Psoas muscle (tissue), 8 donors: ENCODE measurements around the gene CDHR3. TPM values are rescaled to one million over a fixed set of nuclear protein-coding genes. Genes with fewer than 3 reads are reported as not detected.
"Not testable (repeated sequence)": the region's sequence is repeated elsewhere in the genome, so short reads cannot be mapped to it uniquely, and the experiment has no call there.

Experiments used
- ATAC-seq, 4 donors: fragments of 200-7000 bp; cut with Tn5 transposase; one replicate each; pipeline ENCODE4 v1.9.1; 2020; ENCODE audit warnings: moderate library complexity in 3 of 4, mild to moderate bottlenecking in 2 of 4
- DNase-seq, 2 donors: peaks; one replicate each; pipeline ENCODE4 v3.0.0-alpha.2; 2020
- H3K27ac ChIP-seq: fragments of 200-600 bp; one replicate; pipeline ENCODE4 v1.8.0; 2022
- H3K27me3 ChIP-seq, 3 donors: fragments of 200-600 bp in 1 of 3; one replicate each; pipeline versions ENCODE4 v1.6.1 to v1.8.0; 2013 to 2022; ENCODE audit warnings: low read length in 2 of 3, mild to moderate bottlenecking in 2 of 3, moderate library complexity in 1 of 3; ENCODE audit not compliant: insufficient read depth in 3 of 3
- H3K36me3 ChIP-seq, 2 donors: fragments of 200-600 bp in 1 of 2; one replicate each; pipeline versions ENCODE4 v1.6.1 to v1.8.0; 2013 to 2022; ENCODE audit warnings: low read depth in 1 of 2, mild to moderate bottlenecking in 1 of 2, moderate library complexity in 1 of 2; ENCODE audit not compliant: insufficient read depth in 1 of 2
- H3K4me1 ChIP-seq: fragments of 200-600 bp; one replicate; pipeline ENCODE4 v1.8.0; 2022
- H3K4me3 ChIP-seq: fragments of 200-600 bp; one replicate; pipeline ENCODE4 v1.8.0; 2022; ENCODE audit warnings: mild to moderate bottlenecking
- H3K9me3 ChIP-seq: fragments of 200-600 bp; one replicate; pipeline ENCODE4 v1.8.0; 2022
- CTCF ChIP-seq: fragments of 200-600 bp; IDR thresholded peaks from one replicate; pipeline ENCODE4 v1.8.0; 2022; ENCODE audit warnings: antibody characterized with exemption
- WGBS, 3 donors: extraction: QIAGEN DNeasy Blood & Tissue Kit; methylation state at CpG; one replicate each; pipeline versions ENCODE4 v1.1.6 to v1.1.7; 2013; 5-methylcytosine and 5-hydroxymethylcytosine counted together
- intact Hi-C, 2 donors: fragments of 100-400 bp; cut with DNase I; formaldehyde crosslinking; loops; one replicate each; pipeline versions ENCODE4 v1.11.0 to v1.14.2; 2022
- polyA plus RNA-seq, 3 donors: library from polyadenylated mRNA; stranded (reverse); fragments of 200-250 nt; gene quantifications; one replicate each; pipeline ENCODE4 v1.2.3, GENCODE V29; 2013
- total RNA-seq, 4 donors: library from RNA; stranded (reverse); fragmentation: NEBNext Ultra II Directional in 2 of 4; extraction: Animal tissue kit (Norgen Biotek cat#: 25700) in 2 of 4; gene quantifications; one replicate each; pipeline versions ENCODE4 v1.2.1 to v1.2.4, GENCODE V29; 2021 to 2023
- donor health status: healthy with polysubstance abuse.
- donor health status: DM: no; HTN: no; CAD: no; lungs with moderate emphysema.
- donor health status: Bipolar disorder and iron deficiency.
- donor health status: healthy.
- donor health status: DM: yes; HTN: yes; CAD: no.
- donor health status: DM: no; HTN: no; CAD: no.
- donor health status: DM: no; HTN: no; CAD: no.
- donor health status: DM: yes; HTN: yes; CAD: no.

CDHR3 gene
- total and polyA plus RNA-seq, 7 donors, result 0.30 to 1.7 (median 0.44) TPM

- no peaks in the 10 kb centered on the region for H3K36me3 ChIP-seq
- H3K9me3 ChIP-seq, result no peaks in the 10 kb centered on the region
- H3K27ac ChIP-seq, result no peak overlapping the region
- H3K27me3 ChIP-seq, result no peaks in the 10 kb centered on the region
- DNase-seq, result no peak
- intact Hi-C loops, result no loop called here
- no peak for TF ChIP-seq CTCF
- ATAC-seq, result no peak
- no peak overlapping the region for H3K4me3 ChIP-seq
- no peaks in the 10 kb centered on the region for H3K4me1 ChIP-seq
- WGBS, 3 donors, result 58 to 73% (median 70%) methylated on average over 7 of the region's 7 CpGs
Observed at GRCh38 chr7:106001196-106001595, 38.1 kb downstream of the CDHR3 start.

GRCh38 chr7:106001886-106002285, 38.8 kb downstream of the CDHR3 start:
- no peaks in the 10 kb centered on the region for H3K36me3 ChIP-seq
- intact Hi-C loops, result no loop called here
- DNase-seq (no peak), ATAC-seq (no peak)
- H3K4me3 ChIP-seq, result no peak overlapping the region
- TF ChIP-seq CTCF, result no peak
- no peaks in the 10 kb centered on the region for H3K27me3 ChIP-seq
- H3K27ac ChIP-seq, result no peak overlapping the region
- WGBS, 3 donors, result 63 to 85% (median 71%) methylated on average over 1 of the region's 1 CpG
- no peaks in the 10 kb centered on the region for H3K4me1 ChIP-seq
- no peaks in the 10 kb centered on the region for H3K9me3 ChIP-seq

GRCh38 chr7:106003525-106004064, 40.5 kb downstream of the CDHR3 start:
- Histone ChIP-seq H3K36me3 (no peaks in the 10 kb centered on the region), H3K27me3 (no peaks in the 10 kb centered on the region), H3K4me1 (no peaks in the 10 kb centered on the region), H3K9me3 (no peaks in the 10 kb centered on the region), H3K4me3 (no peak overlapping the region), H3K27ac (no peak overlapping the region)
- no peak for ATAC-seq
- TF ChIP-seq CTCF, result no peak
- DNase-seq, result no peak
- intact Hi-C loops, result no loop called here
- 76 to 89% (median 78%) methylated on average over 5 of the region's 5 CpGs for WGBS, 3 donors

- DNase-seq (no peak), ATAC-seq (no peak)
- Histone ChIP-seq H3K27me3 (no peaks in the 10 kb centered on the region), H3K27ac (no peak overlapping the region), H3K4me3 (no peak overlapping the region), H3K9me3 (no peaks in the 10 kb centered on the region), H3K36me3 (no peaks in the 10 kb centered on the region), H3K4me1 (peaks cover 3% of the 10 kb centered on the region)
- no peak for TF ChIP-seq CTCF
- intact Hi-C loops, result loop anchor here (5.0 kb wide), 1 partner anchor 130 kb away; the partner anchor contains the start of gene ATXN7L1 (in 2 of the 2)
- 96 to 98% (median 98%) methylated on average over 5 of the region's 5 CpGs for WGBS, 3 donors
Observed at GRCh38 chr7:106006906-106007305, 43.8 kb downstream of the CDHR3 start.

GRCh38 chr7:106007796-106008195, 44.7 kb downstream of the CDHR3 start:
- DNase-seq, H3K36me3 ChIP-seq, H3K4me1 ChIP-seq, H3K27ac ChIP-seq, ATAC-seq, H3K27me3 ChIP-seq, H3K9me3 ChIP-seq, H3K4me3 ChIP-seq: not testable (repeated sequence)
- WGBS, 3 donors, result 86 to 88% (median 87%) methylated on average over 3 of the region's 3 CpGs
- intact Hi-C loops, result loop anchor here (2.0 to 5.0 kb wide), 2 partner anchors 130 to 247 kb away; partner anchors contain the start of gene ATXN7L1 (in 2 of the 2)
